ENCODE results near the gene OGDH.

DNA sequence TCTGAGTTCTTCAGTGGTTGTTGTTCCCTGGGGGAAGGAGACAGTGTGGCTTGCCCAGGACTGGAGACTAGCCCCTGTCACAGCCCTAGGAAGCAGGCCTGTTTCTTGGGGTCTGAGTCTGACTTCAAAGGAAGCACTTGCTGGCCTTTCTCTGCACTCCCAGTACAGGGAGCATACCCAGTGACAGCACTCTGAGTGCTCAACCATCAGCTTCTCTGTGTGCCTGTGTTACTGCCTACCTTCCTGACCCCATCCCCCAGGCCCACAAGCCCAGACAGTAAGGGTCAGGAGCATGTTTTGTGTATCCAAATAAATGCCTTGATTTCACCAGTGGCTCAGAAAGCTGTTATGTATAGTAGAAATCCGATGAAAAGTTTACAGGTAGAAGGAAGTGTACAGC, 48.9 kb downstream of the OGDH start:
- TF ChIP-seq, protein P1, sequence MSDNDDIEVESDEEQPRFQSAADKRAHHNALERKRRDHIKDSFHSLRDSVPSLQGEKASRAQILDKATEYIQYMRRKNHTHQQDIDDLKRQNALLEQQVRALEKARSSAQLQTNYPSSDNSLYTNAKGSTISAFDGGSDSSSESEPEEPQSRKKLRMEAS (IDR thresholded peaks at IDR 0.05), result no peak
- TF ChIP-seq, protein P2, sequence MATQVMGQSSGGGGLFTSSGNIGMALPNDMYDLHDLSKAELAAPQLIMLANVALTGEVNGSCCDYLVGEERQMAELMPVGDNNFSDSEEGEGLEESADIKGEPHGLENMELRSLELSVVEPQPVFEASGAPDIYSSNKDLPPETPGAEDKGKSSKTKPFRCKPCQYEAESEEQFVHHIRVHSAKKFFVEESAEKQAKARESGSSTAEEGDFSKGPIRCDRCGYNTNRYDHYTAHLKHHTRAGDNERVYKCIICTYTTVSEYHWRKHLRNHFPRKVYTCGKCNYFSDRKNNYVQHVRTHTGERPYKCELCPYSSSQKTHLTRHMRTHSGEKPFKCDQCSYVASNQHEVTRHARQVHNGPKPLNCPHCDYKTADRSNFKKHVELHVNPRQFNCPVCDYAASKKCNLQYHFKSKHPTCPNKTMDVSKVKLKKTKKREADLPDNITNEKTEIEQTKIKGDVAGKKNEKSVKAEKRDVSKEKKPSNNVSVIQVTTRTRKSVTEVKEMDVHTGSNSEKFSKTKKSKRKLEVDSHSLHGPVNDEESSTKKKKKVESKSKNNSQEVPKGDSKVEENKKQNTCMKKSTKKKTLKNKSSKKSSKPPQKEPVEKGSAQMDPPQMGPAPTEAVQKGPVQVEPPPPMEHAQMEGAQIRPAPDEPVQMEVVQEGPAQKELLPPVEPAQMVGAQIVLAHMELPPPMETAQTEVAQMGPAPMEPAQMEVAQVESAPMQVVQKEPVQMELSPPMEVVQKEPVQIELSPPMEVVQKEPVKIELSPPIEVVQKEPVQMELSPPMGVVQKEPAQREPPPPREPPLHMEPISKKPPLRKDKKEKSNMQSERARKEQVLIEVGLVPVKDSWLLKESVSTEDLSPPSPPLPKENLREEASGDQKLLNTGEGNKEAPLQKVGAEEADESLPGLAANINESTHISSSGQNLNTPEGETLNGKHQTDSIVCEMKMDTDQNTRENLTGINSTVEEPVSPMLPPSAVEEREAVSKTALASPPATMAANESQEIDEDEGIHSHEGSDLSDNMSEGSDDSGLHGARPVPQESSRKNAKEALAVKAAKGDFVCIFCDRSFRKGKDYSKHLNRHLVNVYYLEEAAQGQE (IDR thresholded peaks at IDR 0.05; ENCODE audit: low read depth), result no peak
- TF ChIP-seq EP300 (IDR thresholded peaks at IDR 0.05; ENCODE audit: borderline replicate concordance) (no peak), TCF12 (IDR thresholded peaks at IDR 0.05; ENCODE audit: low read depth) (no peak), EGR1 (IDR thresholded peaks at IDR 0.05) (no peak), NFIC (IDR thresholded peaks at IDR 0.05) (no peak), RAD21 (IDR thresholded peaks at IDR 0.05; ENCODE audit: low read depth) (no peak), ZBTB7A (IDR thresholded peaks at IDR 0.05; ENCODE audit: low read depth) (no peak), TAF1 (IDR thresholded peaks at IDR 0.05; ENCODE audit: low read depth) (no peak)
